ENCODE data around the gene ARPP21.

DNA sequence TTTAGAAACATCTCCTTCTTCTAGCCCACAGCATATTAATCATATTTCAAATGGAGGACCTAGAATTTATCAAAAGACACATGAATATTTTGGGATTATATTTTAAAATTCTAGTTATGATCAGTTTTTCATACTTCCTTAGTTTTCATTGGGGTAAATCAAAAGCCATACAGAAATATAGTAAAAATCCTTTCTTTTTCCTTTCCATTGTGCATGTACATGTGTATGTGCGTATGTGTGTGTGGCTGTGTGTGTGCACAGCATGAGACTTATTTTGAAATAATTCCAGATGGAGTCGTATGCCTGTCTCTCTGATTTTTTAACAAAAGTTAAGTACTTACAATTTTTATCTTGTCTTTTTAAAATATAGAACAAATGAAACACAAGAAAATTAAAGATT is 94.5 kb downstream of the ARPP21 start:
- TF ChIP-seq, protein P1, sequence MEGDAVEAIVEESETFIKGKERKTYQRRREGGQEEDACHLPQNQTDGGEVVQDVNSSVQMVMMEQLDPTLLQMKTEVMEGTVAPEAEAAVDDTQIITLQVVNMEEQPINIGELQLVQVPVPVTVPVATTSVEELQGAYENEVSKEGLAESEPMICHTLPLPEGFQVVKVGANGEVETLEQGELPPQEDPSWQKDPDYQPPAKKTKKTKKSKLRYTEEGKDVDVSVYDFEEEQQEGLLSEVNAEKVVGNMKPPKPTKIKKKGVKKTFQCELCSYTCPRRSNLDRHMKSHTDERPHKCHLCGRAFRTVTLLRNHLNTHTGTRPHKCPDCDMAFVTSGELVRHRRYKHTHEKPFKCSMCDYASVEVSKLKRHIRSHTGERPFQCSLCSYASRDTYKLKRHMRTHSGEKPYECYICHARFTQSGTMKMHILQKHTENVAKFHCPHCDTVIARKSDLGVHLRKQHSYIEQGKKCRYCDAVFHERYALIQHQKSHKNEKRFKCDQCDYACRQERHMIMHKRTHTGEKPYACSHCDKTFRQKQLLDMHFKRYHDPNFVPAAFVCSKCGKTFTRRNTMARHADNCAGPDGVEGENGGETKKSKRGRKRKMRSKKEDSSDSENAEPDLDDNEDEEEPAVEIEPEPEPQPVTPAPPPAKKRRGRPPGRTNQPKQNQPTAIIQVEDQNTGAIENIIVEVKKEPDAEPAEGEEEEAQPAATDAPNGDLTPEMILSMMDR (conservative IDR thresholded peaks at IDR 0.05; ENCODE audit: low read length): no peak
- no peak for TF ChIP-seq EZH2phosphoT487 (IDR thresholded peaks at IDR 0.05; ENCODE audit: borderline replicate concordance, low read depth, low read length)

Measured in OCI-LY7 (cell line).